Measurements from ENCODE around the gene MYOM3.
"Not testable (repeated sequence)": the region's sequence is repeated elsewhere in the genome, so short reads cannot be mapped to it uniquely, and the experiment has no call there.

MYOM3 gene

GRCh38 chr1:24030976-24031516, 80.9 kb downstream of the MYOM3 start:
- DNase-seq (ENCODE audit: low read depth): not testable (repeated sequence)

GRCh38 chr1:24027838-24028468, 84.0 kb downstream of the MYOM3 start:
- DNase-seq (ENCODE audit: low read depth): no peak

DNA sequence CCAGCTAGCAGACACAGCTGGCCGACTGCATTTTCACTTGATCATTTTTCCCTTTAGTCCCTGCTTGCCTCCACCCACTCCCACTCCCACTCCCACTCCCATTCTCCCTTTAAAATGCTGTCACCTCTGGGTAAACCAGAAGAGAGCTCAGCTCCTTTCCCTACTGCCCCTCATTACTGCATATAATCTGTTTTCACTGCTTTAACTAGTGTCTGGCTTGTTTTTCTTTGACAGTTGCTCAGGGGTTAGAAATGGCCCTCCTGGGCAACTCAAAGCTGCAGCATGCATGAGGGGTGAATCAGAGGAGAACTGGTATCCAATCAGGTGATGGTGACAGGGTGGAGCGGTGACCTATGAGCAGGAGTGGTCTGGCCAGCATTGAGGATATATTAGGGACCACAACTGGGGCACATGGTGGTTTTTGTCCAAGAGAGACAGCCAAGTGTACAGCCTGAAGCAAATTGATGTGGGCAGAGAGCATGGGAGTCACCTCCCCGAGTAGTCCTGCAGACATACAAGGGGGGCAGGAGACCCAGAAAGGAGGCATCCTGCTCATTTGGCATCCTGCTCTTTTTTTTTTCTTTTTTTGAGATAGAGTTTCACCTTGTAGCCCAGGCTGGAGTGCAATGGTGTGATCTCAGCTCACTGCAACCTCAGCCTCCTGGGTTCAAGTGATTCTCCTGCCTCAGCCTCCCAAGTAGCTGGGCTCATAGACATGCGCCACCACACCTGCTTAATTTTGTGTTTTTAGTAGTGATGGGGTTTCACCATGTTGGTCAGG, 89.2 kb downstream of the MYOM3 start:
- no peak for DNase-seq (ENCODE audit: low read depth)

- DNase-seq (ENCODE audit: low read depth): no peak
Observed at GRCh38 chr1:24021403-24022266, 90.3 kb downstream of the MYOM3 start.

GRCh38 chr1:24020470-24020869, 91.5 kb downstream of the MYOM3 start:
- DNase-seq (ENCODE audit: low read depth): no peak

DNA sequence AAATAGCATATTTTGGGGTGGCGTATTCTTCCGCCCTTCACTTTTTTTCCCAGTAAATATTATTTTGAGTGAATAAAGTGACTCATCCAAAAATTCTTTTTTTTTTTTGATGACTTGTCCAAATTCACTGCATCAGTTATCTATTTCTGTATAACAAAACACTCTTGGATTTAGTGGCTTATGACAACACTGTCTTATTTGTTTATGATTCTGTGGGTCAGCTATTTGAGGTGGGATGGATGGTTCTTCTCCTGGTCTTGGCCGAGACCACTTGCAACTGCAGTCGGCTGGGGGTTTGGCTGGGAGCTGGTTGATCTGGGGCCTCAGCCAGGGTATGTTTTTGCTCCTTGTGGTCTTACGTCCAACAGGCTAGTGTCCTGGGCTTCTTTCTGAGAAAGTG, 91.9 kb downstream of the MYOM3 start:
- no peak for DNase-seq (ENCODE audit: low read depth)

DNA sequence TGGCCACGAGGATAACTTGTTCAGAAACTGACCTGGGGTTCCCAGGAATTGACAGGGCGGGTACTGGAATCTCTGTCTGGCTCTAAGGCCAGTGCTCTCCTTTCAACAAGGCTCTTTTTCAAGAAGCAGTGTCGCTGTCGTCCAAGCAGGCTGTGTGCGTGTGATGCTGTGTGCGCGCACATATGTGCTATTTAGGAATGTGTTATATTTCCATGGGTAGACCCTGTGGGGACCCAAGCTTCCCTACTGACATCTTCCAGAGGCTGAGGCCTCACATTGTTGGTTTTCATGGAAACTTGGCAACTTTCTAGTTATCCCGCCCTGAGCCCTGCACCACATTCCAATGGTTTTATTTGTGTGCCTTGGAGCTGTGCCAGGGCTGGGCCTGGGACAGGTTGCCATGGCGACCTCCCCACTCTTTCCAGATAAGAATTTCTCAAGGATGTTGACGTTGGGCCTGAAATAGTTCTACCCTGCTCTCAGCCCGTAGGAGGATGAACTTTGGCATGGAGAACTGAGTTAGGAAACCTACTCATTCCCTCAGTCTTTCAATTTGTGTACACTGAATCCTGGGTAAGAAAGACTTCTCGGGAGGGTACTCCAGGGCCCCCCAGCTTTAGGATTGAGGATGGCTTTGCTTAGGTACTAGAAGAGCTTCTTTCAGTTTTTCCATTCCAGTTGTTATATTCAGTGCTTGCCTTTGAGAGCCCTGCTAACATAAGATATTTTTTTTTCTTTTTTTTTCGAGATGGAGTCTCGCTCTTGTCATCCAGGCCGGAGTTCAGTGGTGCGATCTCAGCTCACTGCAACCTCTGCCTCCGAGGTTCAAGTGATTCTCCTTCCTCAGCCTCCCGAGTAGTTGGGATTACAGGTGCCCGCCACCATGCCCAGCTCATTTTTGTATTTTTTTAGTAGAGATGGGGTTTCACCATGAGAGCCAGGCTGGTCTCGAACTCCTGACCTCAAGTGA, 93.0 kb downstream of the MYOM3 start:
- DNase-seq (ENCODE audit: low read depth): no peak

- DNase-seq (ENCODE audit: low read depth): no peak
Observed at GRCh38 chr1:24015221-24016210, 96.4 kb downstream of the MYOM3 start.

DNA sequence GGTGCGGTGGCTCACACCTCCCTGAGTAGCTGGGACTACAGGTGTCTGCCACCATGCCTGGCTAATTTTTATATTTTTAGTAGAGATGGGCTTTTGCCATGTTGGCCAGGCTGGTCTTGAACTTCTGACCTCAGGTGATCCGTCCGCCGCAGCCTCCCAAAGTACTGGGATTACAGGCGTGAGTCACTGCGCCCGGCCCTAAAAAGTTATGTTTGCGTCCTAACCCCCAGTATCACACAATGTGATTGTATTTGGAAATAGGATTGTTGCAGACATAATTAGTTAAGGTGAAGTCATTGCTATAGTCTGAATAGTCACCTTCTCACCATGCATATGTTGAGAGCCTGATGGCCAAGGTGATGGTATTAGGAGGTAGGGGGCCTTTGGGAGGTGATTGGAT, 99.1 kb downstream of the MYOM3 start:
- DNase-seq (ENCODE audit: low read depth): not testable (repeated sequence)

DNA sequence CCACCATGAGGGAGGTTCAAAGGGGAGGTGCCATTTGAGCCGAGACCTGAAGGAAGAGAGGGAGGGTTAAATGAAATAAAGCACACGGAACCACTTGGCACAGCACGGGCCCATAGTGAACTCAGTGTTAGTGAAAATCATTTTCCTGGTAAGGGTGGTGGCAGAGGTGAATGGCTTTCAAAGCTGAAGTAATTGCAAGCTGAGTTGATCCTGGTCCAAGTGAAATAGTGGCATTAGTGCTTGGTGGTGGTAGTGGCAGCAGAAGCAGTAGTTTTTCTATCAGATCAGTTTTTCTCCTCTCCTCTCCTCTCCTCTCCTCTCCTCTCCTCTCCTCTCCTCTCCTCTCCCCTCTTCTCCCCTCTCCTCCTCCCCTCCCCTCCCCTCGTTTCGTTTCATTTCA, 101.3 kb downstream of the MYOM3 start:
- no peak for DNase-seq (ENCODE audit: low read depth)

GRCh38 chr1:24009406-24009805, 102.5 kb downstream of the MYOM3 start:
- DNase-seq (ENCODE audit: low read depth): no peak

- DNase-seq (ENCODE audit: low read depth): not testable (repeated sequence)
Observed at GRCh38 chr1:24008574-24009184, 103.3 kb downstream of the MYOM3 start.

GRCh38 chr1:24007079-24007478, 104.9 kb downstream of the MYOM3 start:
- no peak for DNase-seq (ENCODE audit: low read depth)
